ENCODE data around the gene ABLIM2.

The ABLIM2 gene

GRCh38 chr4:8136972-8137710, 21.5 kb downstream of the ABLIM2 start:
- no peak for DNase-seq (ENCODE audit: low read depth in 2 of 2)

GRCh38 chr4:8136529-8136928, 22.1 kb downstream of the ABLIM2 start:
- DNase-seq (ENCODE audit: low read depth in 2 of 2): no peak

GRCh38 chr4:8135666-8136065, 22.9 kb downstream of the ABLIM2 start:
- no peak for DNase-seq (ENCODE audit: low read depth in 2 of 2)

- no peak for DNase-seq (ENCODE audit: low read depth in 2 of 2)
Observed at GRCh38 chr4:8133897-8134563, 24.6 kb downstream of the ABLIM2 start.

- no peak for DNase-seq (ENCODE audit: low read depth in 2 of 2)
Observed at GRCh38 chr4:8132947-8133705, 25.5 kb downstream of the ABLIM2 start.

- DNase-seq (ENCODE audit: low read depth in 2 of 2): no peak
Observed at GRCh38 chr4:8132400-8132799, 26.2 kb downstream of the ABLIM2 start.

- no peak for DNase-seq (ENCODE audit: low read depth in 2 of 2)
Observed at GRCh38 chr4:8131826-8132225, 26.8 kb downstream of the ABLIM2 start.

GRCh38 chr4:8131210-8131609, 27.4 kb downstream of the ABLIM2 start:
- no peak for DNase-seq (ENCODE audit: low read depth in 2 of 2)

GRCh38 chr4:8130346-8131066, 28.1 kb downstream of the ABLIM2 start:
- DNase-seq (ENCODE audit: low read depth in 2 of 2): no peak

GRCh38 chr4:8129785-8130184, 28.8 kb downstream of the ABLIM2 start:
- DNase-seq (ENCODE audit: low read depth in 2 of 2): no peak

GRCh38 chr4:8129136-8129535, 29.5 kb downstream of the ABLIM2 start:
- DNase-seq (ENCODE audit: low read depth in 2 of 2): no peak

GRCh38 chr4:8128100-8128856, 30.3 kb downstream of the ABLIM2 start:
- DNase-seq (ENCODE audit: low read depth in 2 of 2): no peak

- DNase-seq (ENCODE audit: low read depth in 2 of 2): no peak
Observed at GRCh38 chr4:8127051-8127826, 31.4 kb downstream of the ABLIM2 start.

GRCh38 chr4:8126523-8126922, 32.1 kb downstream of the ABLIM2 start:
- no peak for DNase-seq (ENCODE audit: low read depth in 2 of 2)

- DNase-seq (ENCODE audit: low read depth in 2 of 2): no peak
Observed at GRCh38 chr4:8125526-8126056, 33.0 kb downstream of the ABLIM2 start.

GRCh38 chr4:8123870-8124269, 34.7 kb downstream of the ABLIM2 start:
- DNase-seq (ENCODE audit: low read depth in 2 of 2): no peak

- DNase-seq (ENCODE audit: low read depth in 2 of 2): no peak
Observed at GRCh38 chr4:8123389-8123788, 35.2 kb downstream of the ABLIM2 start.

GRCh38 chr4:8122746-8123145, 35.9 kb downstream of the ABLIM2 start:
- no peak for DNase-seq (ENCODE audit: low read depth in 2 of 2)

GRCh38 chr4:8121292-8122015, 37.2 kb downstream of the ABLIM2 start:
- DNase-seq (ENCODE audit: low read depth in 2 of 2): no peak

- DNase-seq (ENCODE audit: low read depth in 2 of 2): no peak
Observed at GRCh38 chr4:8120501-8120900, 38.1 kb downstream of the ABLIM2 start.
